Measurements from ENCODE around the gene TMEM69. TPM values are rescaled to one million over a fixed set of nuclear protein-coding genes. Genes with fewer than 3 reads are reported as not detected.
"Not testable (repeated sequence)": the region's sequence is repeated elsewhere in the genome, so short reads cannot be mapped to it uniquely, and the experiment has no call there.

Gene TMEM69
- total and polyA plus RNA-seq, 12 donors: 12.9 to 31.0 (median 24.6) TPM

- Histone ChIP-seq H3K9me3 (no peaks in the 10 kb centered on the region), H3K4me1 (peaks cover 0 to 5% (median 0%) of the 10 kb centered on the region in 9 donors), H3K27ac (no peak overlapping the region), H3K4me3 (no peak overlapping the region), H3K27me3 (no peaks in the 10 kb centered on the region), H3K36me3 (peaks cover 0 to 39% (median 0%) of the 10 kb centered on the region in 9 donors)
- DNase-seq: no peak
- no peak for TF ChIP-seq CTCF (IDR thresholded peaks at IDR 0.05)
- intact Hi-C loops (cut with DNase I): no loop called here
- 97% methylated on average over 4 of the region's 4 CpGs for WGBS, 2 donors
- ATAC-seq: no peak
Observed at GRCh38 chr1:45739137-45739536, 51.2 kb downstream of the TMEM69 start.

GRCh38 chr1:45739641-45740156, 51.7 kb downstream of the TMEM69 start:
- H3K27ac ChIP-seq: not testable (repeated sequence)
- peaks cover 0 to 43% (median 2%) of the 10 kb centered on the region in 9 donors for H3K36me3 ChIP-seq

More at GRCh38 chr1:45739641-45740156, 51.7 kb downstream of the TMEM69 start:
- H3K4me3 ChIP-seq; DNase-seq; H3K9me3 ChIP-seq; ATAC-seq; intact Hi-C loops (cut with DNase I); H3K4me1 ChIP-seq; H3K27me3 ChIP-seq: not testable (repeated sequence)
- WGBS, 2 donors: 56 to 57% methylated on average over 5 of the region's 5 CpGs

Other genes with a start within 250 kb of the TMEM69 start
- gene TESK2, start 197.0 kb upstream of the TMEM69 start, total RNA-seq: 1 to 10 TPM in 8 of 10 donors, under 1 TPM in 2; 0.77 to 2.6 (median 1.3) TPM
- 1 to 10 TPM in 1 of 2 donors, under 1 TPM in 1; 0.95 to 1.2 TPM for gene TESK2, start 197.0 kb upstream of the TMEM69 start, polyA plus RNA-seq
- gene CCDC163, start 188.1 kb upstream of the TMEM69 start, total RNA-seq: 1 to 10 TPM in 3 of 10 donors, under 1 TPM in 6, not detected in 1; 0.31 to 3.1 (median 0.59) TPM
- gene CCDC163, start 188.1 kb upstream of the TMEM69 start, polyA plus RNA-seq: 1 to 10 TPM in 1 of 2 donors, under 1 TPM in 1; 0.37 to 1.9 TPM
- 10 to 100 TPM in 9 of 10 donors, 1 to 10 TPM in 1; 7.8 to 24.6 (median 18.9) TPM for gene MMACHC, start 187.9 kb upstream of the TMEM69 start, total RNA-seq
- 10 to 100 TPM in 1 of 2 donors, 1 to 10 TPM in 1; 3.6 to 12.7 TPM for gene MMACHC, start 187.9 kb upstream of the TMEM69 start, polyA plus RNA-seq
- 100 to 1,000 TPM; 212 to 421 (median 289) TPM for gene PRDX1, start 166.3 kb upstream of the TMEM69 start, total RNA-seq
- gene PRDX1, start 166.3 kb upstream of the TMEM69 start, polyA plus RNA-seq: 100 to 1,000 TPM; 377 to 610 TPM
- gene AKR1A1, start 137.4 kb upstream of the TMEM69 start, total RNA-seq: 10 to 100 TPM; 38.0 to 88.2 (median 44.3) TPM
- 10 to 100 TPM; 67.4 to 91.8 TPM for gene AKR1A1, start 137.4 kb upstream of the TMEM69 start, polyA plus RNA-seq
- 10 to 100 TPM; 26.6 to 49.1 (median 30.3) TPM for gene NASP, start 104.1 kb upstream of the TMEM69 start, total RNA-seq
- gene NASP, start 104.1 kb upstream of the TMEM69 start, polyA plus RNA-seq: 100 to 1,000 TPM in 1 of 2 donors, 10 to 100 TPM in 1; 67.6 to 127 TPM
- 1 to 10 TPM in 5 of 10 donors, under 1 TPM in 5; 0.64 to 1.7 (median 1.0) TPM for gene CCDC17, start 64.1 kb upstream of the TMEM69 start, total RNA-seq
- 1 to 10 TPM in 1 of 2 donors, under 1 TPM in 1; 0.62 to 5.0 TPM for gene CCDC17, start 64.1 kb upstream of the TMEM69 start, polyA plus RNA-seq
- gene GPBP1L1, start 1.6 kb upstream of the TMEM69 start, total RNA-seq: 10 to 100 TPM; 72.4 to 95.0 (median 84.0) TPM
- 10 to 100 TPM; 27.6 to 39.7 TPM for gene GPBP1L1, start 1.6 kb upstream of the TMEM69 start, polyA plus RNA-seq
- gene IPP, start 62.5 kb downstream of the TMEM69 start, total RNA-seq: 10 to 100 TPM; 13.4 to 30.0 (median 22.0) TPM
- 1 to 10 TPM; 2.1 to 7.4 TPM for gene IPP, start 62.5 kb downstream of the TMEM69 start, polyA plus RNA-seq
- 100 to 1,000 TPM in 2 of 10 donors, 10 to 100 TPM in 8; 73.7 to 129 (median 86.6) TPM for gene MAST2, start 115.4 kb downstream of the TMEM69 start, total RNA-seq
- gene MAST2, start 115.4 kb downstream of the TMEM69 start, polyA plus RNA-seq: 10 to 100 TPM; 66.4 to 79.5 TPM

Data from heart right ventricle (tissue), 16 donors.